ENCODE results near the gene HHATL. TPM values are rescaled to one million over a fixed set of nuclear protein-coding genes. Genes with fewer than 3 reads are reported as not detected.

HHATL gene
- total RNA-seq, 1 experiment from 2014 or later = 0.92 TPM

DNA sequence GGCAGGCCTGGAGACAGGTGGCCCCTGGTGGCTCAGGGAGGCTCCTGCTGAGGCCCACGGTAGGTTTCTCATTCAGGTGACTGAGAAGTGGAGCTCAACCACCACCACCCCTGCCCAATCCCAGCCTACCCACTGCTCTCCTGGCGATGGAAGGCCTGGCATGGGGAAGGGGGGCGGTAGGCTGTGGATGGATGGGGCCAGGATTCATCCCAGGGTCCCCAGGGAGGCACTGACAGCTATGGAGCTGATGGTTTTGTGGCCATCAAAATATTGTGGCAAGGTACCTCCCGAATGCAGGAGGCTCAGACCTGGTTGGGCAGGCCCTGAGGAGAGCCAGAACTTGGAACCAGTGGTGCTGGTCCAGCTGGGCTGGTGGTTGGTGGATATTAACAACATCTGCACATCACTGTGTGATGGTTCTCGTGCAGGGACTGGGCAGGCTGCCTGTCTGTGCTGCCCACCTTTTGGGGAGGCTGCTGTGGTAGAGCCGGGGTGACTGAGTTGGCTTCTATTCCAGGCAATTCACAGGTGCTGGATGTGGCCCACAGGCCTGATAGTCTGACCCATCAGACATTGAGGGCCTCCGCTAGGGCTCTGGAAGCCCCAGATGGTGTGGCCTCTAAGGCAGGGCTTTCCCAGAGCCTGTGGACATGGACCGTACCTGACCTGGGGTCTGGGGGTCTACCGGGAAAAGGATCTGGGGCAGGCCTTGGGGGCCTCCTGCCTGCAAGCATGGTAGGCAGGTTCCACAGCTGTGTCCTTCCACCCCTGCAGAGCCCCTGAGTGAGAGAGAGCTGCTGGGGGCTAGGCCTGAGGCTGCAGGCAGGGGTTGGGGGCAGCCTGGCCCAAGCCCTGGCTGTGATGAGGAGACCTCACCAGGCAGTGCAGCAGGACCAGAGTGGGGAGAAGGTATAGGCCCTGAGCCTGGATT, 45.7 kb downstream of the HHATL start (continued):
- TF ChIP-seq ZNF138 (CRISPR knock-in tag; conservative IDR thresholded peaks at IDR 0.05) = no peak
- TF ChIP-seq, protein P1, sequence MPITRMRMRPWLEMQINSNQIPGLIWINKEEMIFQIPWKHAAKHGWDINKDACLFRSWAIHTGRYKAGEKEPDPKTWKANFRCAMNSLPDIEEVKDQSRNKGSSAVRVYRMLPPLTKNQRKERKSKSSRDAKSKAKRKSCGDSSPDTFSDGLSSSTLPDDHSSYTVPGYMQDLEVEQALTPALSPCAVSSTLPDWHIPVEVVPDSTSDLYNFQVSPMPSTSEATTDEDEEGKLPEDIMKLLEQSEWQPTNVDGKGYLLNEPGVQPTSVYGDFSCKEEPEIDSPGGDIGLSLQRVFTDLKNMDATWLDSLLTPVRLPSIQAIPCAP (CRISPR knock-in tag; IDR thresholded peaks at IDR 0.05) = no peak
- no peak for TF ChIP-seq ZNF219 (CRISPR knock-in tag; IDR thresholded peaks at IDR 0.05; ENCODE audit: borderline replicate concordance)
- no peak for TF ChIP-seq TP53 (CRISPR knock-in tag; IDR thresholded peaks at IDR 0.05)

DNA sequence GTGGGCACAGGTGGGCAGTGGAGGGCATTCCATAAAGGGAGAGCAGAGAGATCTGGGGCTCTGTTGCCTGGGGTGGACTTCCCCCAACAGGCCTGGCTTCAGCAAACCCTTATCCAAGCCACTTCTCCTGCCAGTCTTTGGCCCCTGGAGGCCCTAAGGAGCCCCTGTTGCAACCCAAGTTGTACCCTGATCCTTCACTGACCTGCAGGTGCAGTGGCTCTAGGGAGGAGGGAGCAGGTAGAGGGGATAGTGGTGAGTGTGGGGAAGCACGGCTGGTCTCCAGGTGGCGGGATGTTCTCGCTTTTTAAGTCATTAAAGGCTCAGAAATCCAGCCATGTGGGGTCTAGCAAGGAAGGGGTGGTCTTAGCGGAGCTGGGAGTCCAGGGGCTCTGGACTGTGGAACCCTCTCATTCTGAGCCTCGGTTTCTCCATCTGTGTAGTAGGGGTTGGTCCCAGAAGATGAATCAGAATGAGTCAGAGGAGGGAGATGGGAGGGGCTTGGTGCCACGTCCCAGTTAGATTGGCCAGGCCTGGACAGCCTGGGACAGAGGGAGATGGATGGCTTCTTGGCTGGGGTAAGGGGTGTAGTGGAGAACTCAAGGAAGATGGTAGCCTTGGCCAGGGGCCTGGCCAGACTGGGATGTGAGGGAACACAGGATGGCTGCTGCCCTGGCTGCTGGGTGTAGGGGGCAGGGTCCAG, 46.5 kb downstream of the HHATL start:
- ATAC-seq = no peak

More for the DNA sequence above, 46.5 kb downstream of the HHATL start:
- Mint-ChIP-seq H3K4me3 (no peak overlapping the region), H3K27me3 (ENCODE audit: low read depth) (no peaks in the 10 kb centered on the region), H3K4me1 (peaks cover 44% of the 10 kb centered on the region), H3K36me3 (no peaks in the 10 kb centered on the region), H3K27ac (no peak overlapping the region), H3K9me3 (no peaks in the 10 kb centered on the region)
- ChIA-PET CTCF (interaction anchor here (0.7 to 1.8 kb wide), 4 partner anchors 56 to 175 kb away, joined by 3 to 4 read pairs (median 4); no protein-coding TSS in a partner anchor), POLR2A (no interaction called here)
- no peak for TF ChIP-seq NR1H2 (CRISPR knock-in tag; IDR thresholded peaks at IDR 0.05)
- TF ChIP-seq, protein P2, sequence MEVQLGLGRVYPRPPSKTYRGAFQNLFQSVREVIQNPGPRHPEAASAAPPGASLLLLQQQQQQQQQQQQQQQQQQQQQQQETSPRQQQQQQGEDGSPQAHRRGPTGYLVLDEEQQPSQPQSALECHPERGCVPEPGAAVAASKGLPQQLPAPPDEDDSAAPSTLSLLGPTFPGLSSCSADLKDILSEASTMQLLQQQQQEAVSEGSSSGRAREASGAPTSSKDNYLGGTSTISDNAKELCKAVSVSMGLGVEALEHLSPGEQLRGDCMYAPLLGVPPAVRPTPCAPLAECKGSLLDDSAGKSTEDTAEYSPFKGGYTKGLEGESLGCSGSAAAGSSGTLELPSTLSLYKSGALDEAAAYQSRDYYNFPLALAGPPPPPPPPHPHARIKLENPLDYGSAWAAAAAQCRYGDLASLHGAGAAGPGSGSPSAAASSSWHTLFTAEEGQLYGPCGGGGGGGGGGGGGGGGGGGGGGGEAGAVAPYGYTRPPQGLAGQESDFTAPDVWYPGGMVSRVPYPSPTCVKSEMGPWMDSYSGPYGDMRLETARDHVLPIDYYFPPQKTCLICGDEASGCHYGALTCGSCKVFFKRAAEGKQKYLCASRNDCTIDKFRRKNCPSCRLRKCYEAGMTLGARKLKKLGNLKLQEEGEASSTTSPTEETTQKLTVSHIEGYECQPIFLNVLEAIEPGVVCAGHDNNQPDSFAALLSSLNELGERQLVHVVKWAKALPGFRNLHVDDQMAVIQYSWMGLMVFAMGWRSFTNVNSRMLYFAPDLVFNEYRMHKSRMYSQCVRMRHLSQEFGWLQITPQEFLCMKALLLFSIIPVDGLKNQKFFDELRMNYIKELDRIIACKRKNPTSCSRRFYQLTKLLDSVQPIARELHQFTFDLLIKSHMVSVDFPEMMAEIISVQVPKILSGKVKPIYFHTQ (CRISPR knock-in tag; IDR thresholded peaks at IDR 0.05) = no peak
- TF ChIP-seq, protein P3, sequence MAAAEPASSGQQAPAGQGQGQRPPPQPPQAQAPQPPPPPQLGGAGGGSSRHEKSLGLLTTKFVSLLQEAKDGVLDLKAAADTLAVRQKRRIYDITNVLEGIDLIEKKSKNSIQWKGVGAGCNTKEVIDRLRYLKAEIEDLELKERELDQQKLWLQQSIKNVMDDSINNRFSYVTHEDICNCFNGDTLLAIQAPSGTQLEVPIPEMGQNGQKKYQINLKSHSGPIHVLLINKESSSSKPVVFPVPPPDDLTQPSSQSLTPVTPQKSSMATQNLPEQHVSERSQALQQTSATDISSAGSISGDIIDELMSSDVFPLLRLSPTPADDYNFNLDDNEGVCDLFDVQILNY (CRISPR knock-in tag; IDR thresholded peaks at IDR 0.05) = no peak
- no peak for TF ChIP-seq ZNF138 (CRISPR knock-in tag; conservative IDR thresholded peaks at IDR 0.05)
- TF ChIP-seq SP1 (CRISPR knock-in tag; conservative IDR thresholded peaks at IDR 0.05) = no peak
- no peak for TF ChIP-seq FOXJ3 (CRISPR knock-in tag; IDR thresholded peaks at IDR 0.05; ENCODE audit: borderline replicate concordance)
- TF ChIP-seq, protein P4, sequence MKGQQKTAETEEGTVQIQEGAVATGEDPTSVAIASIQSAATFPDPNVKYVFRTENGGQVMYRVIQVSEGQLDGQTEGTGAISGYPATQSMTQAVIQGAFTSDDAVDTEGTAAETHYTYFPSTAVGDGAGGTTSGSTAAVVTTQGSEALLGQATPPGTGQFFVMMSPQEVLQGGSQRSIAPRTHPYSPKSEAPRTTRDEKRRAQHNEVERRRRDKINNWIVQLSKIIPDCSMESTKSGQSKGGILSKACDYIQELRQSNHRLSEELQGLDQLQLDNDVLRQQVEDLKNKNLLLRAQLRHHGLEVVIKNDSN (CRISPR knock-in tag; IDR thresholded peaks at IDR 0.05) = no peak
- TF ChIP-seq, protein P5, sequence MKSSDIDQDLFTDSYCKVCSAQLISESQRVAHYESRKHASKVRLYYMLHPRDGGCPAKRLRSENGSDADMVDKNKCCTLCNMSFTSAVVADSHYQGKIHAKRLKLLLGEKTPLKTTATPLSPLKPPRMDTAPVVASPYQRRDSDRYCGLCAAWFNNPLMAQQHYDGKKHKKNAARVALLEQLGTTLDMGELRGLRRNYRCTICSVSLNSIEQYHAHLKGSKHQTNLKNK (CRISPR knock-in tag; IDR thresholded peaks at IDR 0.05) = no peak
- TF ChIP-seq, protein P6, sequence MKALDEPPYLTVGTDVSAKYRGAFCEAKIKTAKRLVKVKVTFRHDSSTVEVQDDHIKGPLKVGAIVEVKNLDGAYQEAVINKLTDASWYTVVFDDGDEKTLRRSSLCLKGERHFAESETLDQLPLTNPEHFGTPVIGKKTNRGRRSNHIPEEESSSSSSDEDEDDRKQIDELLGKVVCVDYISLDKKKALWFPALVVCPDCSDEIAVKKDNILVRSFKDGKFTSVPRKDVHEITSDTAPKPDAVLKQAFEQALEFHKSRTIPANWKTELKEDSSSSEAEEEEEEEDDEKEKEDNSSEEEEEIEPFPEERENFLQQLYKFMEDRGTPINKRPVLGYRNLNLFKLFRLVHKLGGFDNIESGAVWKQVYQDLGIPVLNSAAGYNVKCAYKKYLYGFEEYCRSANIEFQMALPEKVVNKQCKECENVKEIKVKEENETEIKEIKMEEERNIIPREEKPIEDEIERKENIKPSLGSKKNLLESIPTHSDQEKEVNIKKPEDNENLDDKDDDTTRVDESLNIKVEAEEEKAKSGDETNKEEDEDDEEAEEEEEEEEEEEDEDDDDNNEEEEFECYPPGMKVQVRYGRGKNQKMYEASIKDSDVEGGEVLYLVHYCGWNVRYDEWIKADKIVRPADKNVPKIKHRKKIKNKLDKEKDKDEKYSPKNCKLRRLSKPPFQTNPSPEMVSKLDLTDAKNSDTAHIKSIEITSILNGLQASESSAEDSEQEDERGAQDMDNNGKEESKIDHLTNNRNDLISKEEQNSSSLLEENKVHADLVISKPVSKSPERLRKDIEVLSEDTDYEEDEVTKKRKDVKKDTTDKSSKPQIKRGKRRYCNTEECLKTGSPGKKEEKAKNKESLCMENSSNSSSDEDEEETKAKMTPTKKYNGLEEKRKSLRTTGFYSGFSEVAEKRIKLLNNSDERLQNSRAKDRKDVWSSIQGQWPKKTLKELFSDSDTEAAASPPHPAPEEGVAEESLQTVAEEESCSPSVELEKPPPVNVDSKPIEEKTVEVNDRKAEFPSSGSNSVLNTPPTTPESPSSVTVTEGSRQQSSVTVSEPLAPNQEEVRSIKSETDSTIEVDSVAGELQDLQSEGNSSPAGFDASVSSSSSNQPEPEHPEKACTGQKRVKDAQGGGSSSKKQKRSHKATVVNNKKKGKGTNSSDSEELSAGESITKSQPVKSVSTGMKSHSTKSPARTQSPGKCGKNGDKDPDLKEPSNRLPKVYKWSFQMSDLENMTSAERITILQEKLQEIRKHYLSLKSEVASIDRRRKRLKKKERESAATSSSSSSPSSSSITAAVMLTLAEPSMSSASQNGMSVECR (CRISPR knock-in tag; IDR thresholded peaks at IDR 0.05; ENCODE audit: borderline replicate concordance) = no peak
- TF ChIP-seq CREM (CRISPR knock-in tag; IDR thresholded peaks at IDR 0.05) = no peak
- no peak for TF ChIP-seq OVOL2 (CRISPR knock-in tag; IDR thresholded peaks at IDR 0.05; ENCODE audit: borderline replicate concordance)
- no peak for TF ChIP-seq TEAD4 (CRISPR knock-in tag; IDR thresholded peaks at IDR 0.05)
- no peak for DNase-seq (ENCODE audit: low spot score)
